Measurements from ENCODE around the gene UBALD2.

DNA sequence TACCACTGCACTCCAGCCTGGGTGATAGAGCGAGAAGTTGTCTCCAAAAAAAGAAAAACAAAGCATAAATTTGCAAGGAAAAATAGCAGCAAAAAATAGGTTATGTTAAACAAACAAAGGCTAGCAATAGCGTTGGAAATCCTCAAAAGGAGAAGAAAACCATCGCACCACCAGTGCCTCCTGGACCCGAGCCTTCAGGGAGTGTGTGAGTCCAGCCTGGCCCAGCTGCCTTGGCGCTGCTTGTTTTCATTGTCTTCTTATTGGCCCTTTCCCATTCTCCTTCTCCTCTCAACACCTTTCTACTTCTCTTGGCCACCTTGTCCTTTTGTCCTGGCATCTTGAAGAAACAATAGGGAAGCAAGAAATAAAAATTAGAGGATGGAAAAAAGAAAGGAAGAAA, 4.5 kb upstream of the UBALD2 start:
- TF ChIP-seq, protein P1, sequence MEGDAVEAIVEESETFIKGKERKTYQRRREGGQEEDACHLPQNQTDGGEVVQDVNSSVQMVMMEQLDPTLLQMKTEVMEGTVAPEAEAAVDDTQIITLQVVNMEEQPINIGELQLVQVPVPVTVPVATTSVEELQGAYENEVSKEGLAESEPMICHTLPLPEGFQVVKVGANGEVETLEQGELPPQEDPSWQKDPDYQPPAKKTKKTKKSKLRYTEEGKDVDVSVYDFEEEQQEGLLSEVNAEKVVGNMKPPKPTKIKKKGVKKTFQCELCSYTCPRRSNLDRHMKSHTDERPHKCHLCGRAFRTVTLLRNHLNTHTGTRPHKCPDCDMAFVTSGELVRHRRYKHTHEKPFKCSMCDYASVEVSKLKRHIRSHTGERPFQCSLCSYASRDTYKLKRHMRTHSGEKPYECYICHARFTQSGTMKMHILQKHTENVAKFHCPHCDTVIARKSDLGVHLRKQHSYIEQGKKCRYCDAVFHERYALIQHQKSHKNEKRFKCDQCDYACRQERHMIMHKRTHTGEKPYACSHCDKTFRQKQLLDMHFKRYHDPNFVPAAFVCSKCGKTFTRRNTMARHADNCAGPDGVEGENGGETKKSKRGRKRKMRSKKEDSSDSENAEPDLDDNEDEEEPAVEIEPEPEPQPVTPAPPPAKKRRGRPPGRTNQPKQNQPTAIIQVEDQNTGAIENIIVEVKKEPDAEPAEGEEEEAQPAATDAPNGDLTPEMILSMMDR (IDR thresholded peaks at IDR 0.05), result no peak
- no peak for TF ChIP-seq POLR2A (IDR thresholded peaks at IDR 0.05)
